ENCODE results near the gene PPARG.

- TF ChIP-seq CTCF (IDR thresholded peaks at IDR 0.05) (no peak), POLR2A (IDR thresholded peaks at IDR 0.05) (no peak), EP300 (IDR thresholded peaks at IDR 0.05) (no peak)
Measured at GRCh38 chr3:12379640-12380429, 91.0 kb downstream of the PPARG start.

Measured in sigmoid colon (tissue), 4 donors.